A549 treated with CORT108297 at 1 μM for 4 hours (cell line): ENCODE data around the gene MS4A7. TPM values are rescaled to one million over a fixed set of nuclear protein-coding genes. Genes with fewer than 3 reads are reported as not detected.

ENCODE experiments used
- total RNA-seq: library from RNA; stranded (reverse); fragments of 200-300 nt; extraction: Qiagen RNA extraction; gene quantifications from 5 replicates; pipeline ENCODE4 v1.2.3, GENCODE V29; 2022

The MS4A7 gene
- total RNA-seq: not detected in 5 replicates

GRCh38 chr11:60378354-60378753 lies at the start of gene MS4A7:
Gene MS4A7 (plus strand): TSS chr11:60378532. CDS start chr11:60383142, 4,610 bp downstream.

GRCh38 chr11:60396382-60396781 lies 18.1 kb downstream of the MS4A7 start, which contains the start of gene MS4A14:
Gene MS4A14 (plus strand): TSS chr11:60396459. CDS start chr11:60396579, 120 bp downstream.

GRCh38 chr11:60429272-60429671 lies 50.9 kb downstream of the MS4A7 start, which contains the start of gene MS4A5:
Gene MS4A5 (plus strand): TSS chr11:60429572. CDS start chr11:60429675, 103 bp downstream.

Other genes starting within 250 kb of the MS4A7 start
- not detected in 5 replicates for gene MS4A6A, start 195.4 kb upstream of the MS4A7 start, total RNA-seq
- not detected in 5 replicates for gene MS4A4E, start 135.4 kb upstream of the MS4A7 start, total RNA-seq
- not detected in 5 replicates for gene MS4A4A, start 97.9 kb upstream of the MS4A7 start, total RNA-seq
- not detected in 5 replicates for gene MS4A6E, start 51.3 kb upstream of the MS4A7 start, total RNA-seq
- not detected in 5 replicates for gene MS4A14, start 17.9 kb downstream of the MS4A7 start, total RNA-seq
- not detected in 5 replicates for gene MS4A5, start 51.0 kb downstream of the MS4A7 start, total RNA-seq
- gene MS4A1, start 77.3 kb downstream of the MS4A7 start, total RNA-seq: not detected in 5 replicates
- gene MS4A12, start 114.2 kb downstream of the MS4A7 start, total RNA-seq: not detected in 5 replicates
- gene MS4A13, start 136.9 kb downstream of the MS4A7 start, total RNA-seq: not detected in 5 replicates